AG04449 (cell line): ENCODE measurements around the gene RXRB.

Experiments used
- CTCF ChIA-PET: fragments of 350-600 bp; formaldehyde crosslinking; extraction: SDS; loops from one replicate; lab custom pipeline; 2021; ENCODE audit warnings: antibody characterized with exemption; lab: Yijun Ruan, JAX
- POLR2A ChIA-PET: fragments of 400-600, 350-600 bp; formaldehyde crosslinking; extraction: SDS; loops from one replicate; lab custom pipeline; 2020; ENCODE audit warnings: antibody characterized with exemption, inconsistent platforms; lab: Yijun Ruan, JAX
- DNase-seq: peaks from one replicate; pipeline ENCODE4 v3.0.0-alpha.2; 2010; ENCODE audit warnings: low read depth, low spot score
- H3K4me3 ChIP-seq: 2 replicates; pipeline ENCODE4 v1.5.1; 2011; ENCODE audit warnings: low read depth, mild to moderate bottlenecking, control low read depth, low read length
- TF ChIP-seq, protein P1 (sequence below): IDR thresholded peaks from one replicate; pipeline ENCODE4 v1.5.1; 2011; ENCODE audit warnings: mild to moderate bottlenecking, moderate library complexity, low read length, control low read depth, inconsistent platforms; ENCODE audit not compliant: insufficient read depth; ENCODE audit errors: missing control alignments

The RXRB gene

DNA sequence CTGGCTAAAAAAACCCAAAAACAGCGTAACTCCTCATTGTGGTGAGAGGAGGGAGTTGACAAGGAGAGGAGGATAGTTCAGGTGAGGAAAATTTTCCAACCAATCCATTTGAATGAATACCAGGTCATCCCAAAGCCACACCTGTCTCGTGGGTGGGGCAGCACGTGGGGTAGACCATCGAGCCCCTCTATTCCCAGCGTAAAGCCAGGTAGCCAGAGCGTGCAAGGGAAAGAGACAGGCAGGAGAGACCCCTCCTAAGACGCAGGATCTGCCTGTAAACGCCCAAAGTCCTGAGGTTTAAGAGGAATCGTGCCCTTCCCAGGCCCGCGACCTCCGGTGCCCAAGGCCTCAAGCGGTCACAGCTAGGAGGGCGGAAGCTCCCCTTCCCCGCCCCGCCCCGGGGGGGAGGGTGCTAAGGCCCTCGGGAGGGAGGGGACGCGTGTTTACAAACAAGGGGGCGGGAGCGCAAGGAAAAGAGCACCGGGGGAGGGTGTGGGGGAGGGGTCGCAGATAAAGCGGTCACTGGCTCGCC is 712 bp downstream of the RXRB start:
- TF ChIP-seq, protein P1, sequence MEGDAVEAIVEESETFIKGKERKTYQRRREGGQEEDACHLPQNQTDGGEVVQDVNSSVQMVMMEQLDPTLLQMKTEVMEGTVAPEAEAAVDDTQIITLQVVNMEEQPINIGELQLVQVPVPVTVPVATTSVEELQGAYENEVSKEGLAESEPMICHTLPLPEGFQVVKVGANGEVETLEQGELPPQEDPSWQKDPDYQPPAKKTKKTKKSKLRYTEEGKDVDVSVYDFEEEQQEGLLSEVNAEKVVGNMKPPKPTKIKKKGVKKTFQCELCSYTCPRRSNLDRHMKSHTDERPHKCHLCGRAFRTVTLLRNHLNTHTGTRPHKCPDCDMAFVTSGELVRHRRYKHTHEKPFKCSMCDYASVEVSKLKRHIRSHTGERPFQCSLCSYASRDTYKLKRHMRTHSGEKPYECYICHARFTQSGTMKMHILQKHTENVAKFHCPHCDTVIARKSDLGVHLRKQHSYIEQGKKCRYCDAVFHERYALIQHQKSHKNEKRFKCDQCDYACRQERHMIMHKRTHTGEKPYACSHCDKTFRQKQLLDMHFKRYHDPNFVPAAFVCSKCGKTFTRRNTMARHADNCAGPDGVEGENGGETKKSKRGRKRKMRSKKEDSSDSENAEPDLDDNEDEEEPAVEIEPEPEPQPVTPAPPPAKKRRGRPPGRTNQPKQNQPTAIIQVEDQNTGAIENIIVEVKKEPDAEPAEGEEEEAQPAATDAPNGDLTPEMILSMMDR: no peak
- DNase-seq: no peak
- CTCF ChIA-PET: interaction anchor here (1.3 to 2.8 kb wide), 3 partner anchors 10 to 51 kb away, joined by 4 to 16 read pairs (median 12); no protein-coding TSS in a partner anchor
- peak overlapping the region; percentile 72 for H3K4me3 ChIP-seq
- POLR2A ChIA-PET: interaction anchor here (1.6 kb wide), 1 partner anchor 9 kb away, joined by 5 read pairs; the partner anchor contains the start of gene RING1

DNA sequence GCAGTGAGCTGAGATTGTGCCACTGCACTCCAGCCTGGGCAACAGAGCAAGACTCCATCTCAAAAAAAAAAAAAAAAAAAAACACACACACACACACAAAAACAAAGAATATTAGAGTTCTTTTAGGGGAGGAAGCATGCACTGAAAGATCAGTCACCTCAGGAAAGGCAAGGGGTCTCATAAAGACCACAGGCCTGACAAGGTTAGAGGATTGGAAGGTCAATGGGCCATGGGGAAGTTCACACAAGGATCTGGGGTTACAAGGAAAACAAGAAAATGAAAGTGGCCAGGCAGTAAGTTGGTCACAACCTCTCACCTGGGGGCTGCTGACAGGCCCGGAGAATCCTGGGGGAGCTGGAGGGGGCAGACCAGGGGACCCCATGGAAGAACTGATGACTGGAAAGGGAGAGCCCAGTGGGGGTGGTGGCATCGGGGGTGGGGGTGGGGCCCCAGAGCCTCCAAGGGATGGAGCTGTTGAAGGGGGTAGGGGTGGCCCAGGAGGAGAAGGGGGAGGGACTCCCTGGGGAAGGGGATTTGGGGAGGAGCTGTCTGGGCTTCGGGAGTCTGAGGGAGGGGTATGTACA is 1.5 kb downstream of the RXRB start:
- ChIA-PET POLR2A (interaction anchor here (0.6 to 1.6 kb wide), 2 partner anchors 9 to 10 kb away, joined by 3 to 5 read pairs; partner anchors contain the start of gene RING1), CTCF (interaction anchor here (1.3 to 2.9 kb wide), 6 partner anchors 10 to 52 kb away, joined by 4 to 22 read pairs (median 12); partner anchors contain the start of gene RING1)
- no peak for DNase-seq
- TF ChIP-seq, protein P1: no peak
- H3K4me3 ChIP-seq: peak overlapping the region; percentile 72

DNA sequence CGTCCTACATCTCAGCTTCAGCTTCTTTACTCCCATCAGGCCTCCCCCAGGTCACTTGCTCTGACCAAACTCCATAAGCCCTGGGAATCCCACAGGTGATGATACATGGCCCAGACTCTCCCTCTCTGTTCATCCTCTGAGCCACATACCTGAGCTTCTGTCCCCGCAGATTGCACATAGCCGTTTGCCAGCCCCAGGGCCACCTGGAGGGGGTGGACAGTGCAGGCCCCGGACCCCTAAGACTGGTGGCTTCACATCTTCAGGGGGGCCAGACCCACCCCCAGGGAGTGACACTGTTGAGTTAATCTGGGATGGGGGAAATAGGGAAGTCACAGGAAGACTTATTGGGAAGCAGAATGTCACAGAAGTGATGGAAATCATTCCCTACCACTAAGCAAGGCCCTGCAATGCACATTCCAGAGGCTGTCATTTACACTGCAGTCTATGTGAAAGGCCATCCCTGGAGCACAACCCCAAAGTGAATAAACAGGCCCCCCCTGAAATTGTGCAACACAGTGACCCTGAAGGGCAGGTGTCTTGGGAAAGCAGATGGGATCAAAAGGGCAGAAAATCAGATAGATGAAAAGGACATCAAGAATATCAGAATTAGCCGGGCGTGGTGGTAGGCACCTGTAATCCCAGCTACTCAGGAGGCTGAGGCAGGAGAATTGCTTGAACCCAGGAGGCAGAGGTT is 2.2 kb downstream of the RXRB start:
- TF ChIP-seq, protein P1: no peak
- DNase-seq: no peak
- H3K4me3 ChIP-seq: peak overlapping the region; percentile 6
- ChIA-PET POLR2A (interaction anchor here (0.6 to 1.0 kb wide), 3 partner anchors 8 to 50 kb away, joined by 3 read pairs; no protein-coding TSS in a partner anchor), CTCF (interaction anchor here (0.6 to 2.9 kb wide), 27 partner anchors 9 to 356 kb away, joined by 3 to 22 read pairs (median 4); partner anchors contain the start of genes RING1, RPS18 and VPS52)

DNA sequence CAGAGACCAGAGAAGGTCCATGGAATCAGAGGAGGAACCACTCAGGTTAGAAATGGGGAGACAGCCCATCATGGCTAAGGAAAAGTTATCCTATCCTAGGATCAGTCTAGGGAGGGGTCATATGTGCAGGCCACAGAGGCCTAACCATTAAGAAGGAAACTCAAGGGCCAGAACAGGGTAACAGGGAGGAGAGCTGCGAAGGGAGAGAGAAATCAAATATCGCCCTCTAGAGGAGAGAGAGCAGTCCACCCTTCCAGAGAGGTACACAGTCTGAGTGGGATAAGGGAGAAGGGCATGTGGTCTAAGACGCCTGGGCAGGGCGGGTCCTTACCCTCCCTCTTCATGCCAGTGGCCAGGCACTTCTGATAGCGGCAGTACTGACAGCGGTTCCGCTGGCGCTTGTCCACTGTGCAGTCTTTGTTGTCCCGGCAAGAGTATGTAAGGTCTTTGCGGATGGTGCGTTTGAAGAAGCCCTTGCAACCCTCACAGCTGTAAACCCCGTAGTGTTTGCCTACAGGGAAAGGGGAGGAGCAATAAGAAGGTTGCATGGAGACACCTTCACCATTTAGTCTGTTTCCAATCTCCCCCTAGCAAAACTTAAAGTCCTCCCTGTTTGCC is 2.9 kb downstream of the RXRB start:
- H3K4me3 ChIP-seq: peak overlapping the region; percentile 6
- no peak for DNase-seq
- CTCF ChIA-PET: interaction anchor here (0.7 to 2.9 kb wide), 29 partner anchors 8 to 355 kb away, joined by 3 to 22 read pairs (median 4); partner anchors contain the start of genes RING1, RPS18 and VPS52
- POLR2A ChIA-PET: interaction anchor here (0.7 to 1.0 kb wide), 2 partner anchors 11 to 51 kb away, joined by 3 read pairs; no protein-coding TSS in a partner anchor
- TF ChIP-seq, protein P1: peak; percentile 74

DNA sequence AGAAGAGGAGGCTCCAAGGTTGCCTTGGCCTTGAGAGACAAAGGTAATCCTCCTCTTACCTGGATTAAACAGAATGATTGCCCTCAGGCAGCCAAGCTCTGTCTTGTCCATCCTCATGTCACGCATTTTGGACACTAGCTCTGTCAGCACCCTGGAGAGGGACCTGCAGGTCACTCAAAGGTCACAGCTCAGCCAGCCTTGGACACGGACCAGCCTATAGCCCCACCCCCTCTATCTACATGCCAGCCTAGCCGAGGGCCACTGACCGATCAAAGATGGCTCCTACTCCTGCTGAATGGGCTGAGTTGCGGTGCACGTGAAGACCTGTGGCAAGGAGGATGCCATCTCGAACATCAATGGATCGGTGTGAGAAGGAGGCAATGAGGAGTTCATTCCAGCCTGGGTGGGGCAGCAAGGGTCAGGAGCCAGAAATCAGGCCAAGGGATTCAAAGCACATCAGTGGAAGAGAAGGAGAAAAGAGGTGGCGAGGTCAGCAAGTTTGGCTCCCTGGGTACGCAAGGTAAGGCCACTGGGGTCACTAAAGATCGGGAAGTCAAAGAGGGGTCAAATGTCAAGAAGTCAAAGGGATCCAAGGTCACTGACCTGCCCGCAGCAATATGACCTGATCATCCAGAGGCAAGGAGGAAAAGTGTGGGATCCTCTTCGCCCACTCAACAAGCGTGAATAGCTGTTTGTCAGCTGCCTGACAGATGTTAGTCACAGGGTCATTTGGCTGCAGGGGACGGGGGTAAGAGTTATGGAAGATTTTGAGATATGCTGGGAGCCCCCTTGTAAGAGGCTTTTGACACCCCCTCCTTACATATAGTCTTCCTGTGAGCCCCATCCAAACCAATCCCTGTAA is 4.9 kb downstream of the RXRB start:
- POLR2A ChIA-PET: interaction anchor here (0.5 kb wide), 1 partner anchor 42 kb away, joined by 3 read pairs; no protein-coding TSS in a partner anchor
- TF ChIP-seq, protein P1: no peak
- H3K4me3 ChIP-seq: no peak overlapping the region
- DNase-seq: no peak
- CTCF ChIA-PET: interaction anchor here (0.6 to 2.3 kb wide), 7 partner anchors 10 to 356 kb away, joined by 3 to 9 read pairs (median 3); no protein-coding TSS in a partner anchor
